IMR-90 (cell line): ENCODE data around the gene OBP2B. TPM values are rescaled to one million over a fixed set of nuclear protein-coding genes. Genes with fewer than 3 reads are reported as not detected.
"Not testable (repeated sequence)": the region's sequence is repeated elsewhere in the genome, so short reads cannot be mapped to it uniquely, and the experiment has no call there.

ENCODE experiments used
- ATAC-seq: fragments of 200-7000 bp; cut with Tn5 transposase; 2 replicates; pipeline ENCODE4 v1.9.1; 2020; ENCODE audit warnings: low read depth, mild to moderate bottlenecking, moderate library complexity
- BruUV-seq: library from RNA; stranded (reverse); fragments of 400-500 nt; replicated peaks from 2 replicates; lab custom pipeline; 2021; lab: Mats Ljungman, UMichigan
- CTCF ChIA-PET: fragments of 300-600 bp; formaldehyde crosslinking; extraction: SDS; loops from one replicate; lab custom pipeline; 2021; ENCODE audit warnings: antibody characterized with exemption; lab: Yijun Ruan, JAX
- POLR2A ChIA-PET: fragments of 300-600 bp; sonication (Branson Sonifier 250); formaldehyde crosslinking; loops from one replicate; lab custom pipeline; 2022; ENCODE audit warnings: antibody characterized with exemption; ENCODE audit not compliant: unreplicated experiment; lab: Charles Lee
- DNase-seq: peaks from one replicate; pipeline ENCODE4 v3.0.0; 2013
- H2AFZ ChIP-seq: replicated peaks from 2 replicates; pipeline ENCODE3; 2013; ENCODE audit warnings: low read length, mild to moderate bottlenecking; ENCODE audit not compliant: poor library complexity
- H2AK5ac ChIP-seq: 2 replicates; pipeline ENCODE4 v1.6.1; 2013; ENCODE audit warnings: low read depth, low read length, inconsistent platforms
- H2AK9ac ChIP-seq: replicated peaks from 2 replicates; pipeline ENCODE3; 2013; ENCODE audit warnings: mild to moderate bottlenecking, low read depth, low read length, moderate library complexity; ENCODE audit not compliant: poor library complexity
- H2BK120ac ChIP-seq: 2 replicates; pipeline ENCODE4 v1.6.1; 2013; ENCODE audit warnings: low read depth, low read length, inconsistent platforms
- H2BK15ac ChIP-seq: 3 replicates; pipeline ENCODE4 v1.6.1; 2013; ENCODE audit warnings: low read depth, low read length, inconsistent platforms
- H2BK20ac ChIP-seq: 2 replicates; pipeline ENCODE4 v1.6.1; 2013; ENCODE audit warnings: low read depth, mild to moderate bottlenecking, inconsistent platforms, low read length, moderate library complexity
- H2BK5ac ChIP-seq: 2 replicates; pipeline ENCODE4 v1.6.1; 2013; ENCODE audit warnings: mild to moderate bottlenecking, low read depth, low read length, inconsistent platforms; ENCODE audit not compliant: poor library complexity, severe bottlenecking
- H3K14ac ChIP-seq: replicated peaks from 2 replicates; pipeline ENCODE4 v1.6.1; 2013; ENCODE audit warnings: low read depth, low read length, inconsistent platforms
- H3K18ac ChIP-seq: 2 replicates; pipeline ENCODE4 v1.6.1; 2013; ENCODE audit warnings: low read depth, low read length, control low read depth
- H3K23ac ChIP-seq: 2 replicates; pipeline ENCODE4 v1.6.1; 2013; ENCODE audit warnings: low read depth, low read length, inconsistent platforms
- H3K27ac ChIP-seq: 2 replicates; pipeline ENCODE4 v1.5.1; 2013; ENCODE audit warnings: mild to moderate bottlenecking, control low read depth, low read length; ENCODE audit not compliant: insufficient read depth
- H3K27me3 ChIP-seq: 2 replicates; pipeline ENCODE4 v1.6.1; 2013; ENCODE audit warnings: low read length; ENCODE audit not compliant: control insufficient read depth, insufficient read depth
- H3K36me3 ChIP-seq: 2 replicates; pipeline ENCODE4 v1.6.1; 2013; ENCODE audit warnings: low read length, mixed read lengths; ENCODE audit not compliant: control insufficient read depth, insufficient read depth
- H3K4ac ChIP-seq: 2 replicates; pipeline ENCODE4 v1.6.1; 2013; ENCODE audit warnings: low read depth, low read length, inconsistent platforms
- H3K4me1 ChIP-seq: 2 replicates; pipeline ENCODE4 v1.6.1; 2013; ENCODE audit warnings: low read length, mixed read lengths; ENCODE audit not compliant: control insufficient read depth, insufficient read depth
- H3K4me2 ChIP-seq: 2 replicates; pipeline ENCODE4 v1.6.1; 2013; ENCODE audit warnings: low read depth, mild to moderate bottlenecking, control low read depth, low read length, moderate library complexity
- H3K4me3 ChIP-seq: 2 replicates; pipeline ENCODE4 v1.5.1; 2013; ENCODE audit warnings: low read depth, mild to moderate bottlenecking, control low read depth, low read length, moderate library complexity; ENCODE audit not compliant: insufficient read depth
- H3K56ac ChIP-seq: 2 replicates; pipeline ENCODE4 v1.6.1; 2013; ENCODE audit warnings: low read length, inconsistent platforms; ENCODE audit not compliant: insufficient read depth; ENCODE audit errors: extremely low read depth
- H3K79me1 ChIP-seq, 2 experiments: 2 replicates each; pipeline ENCODE4 v1.6.1; 2013; ENCODE audit warnings: low read length in 2 of 2, inconsistent platforms in 1 of 2, low read depth in 1 of 2
- H3K9ac ChIP-seq: 2 replicates; pipeline ENCODE4 v1.6.1; 2013; ENCODE audit warnings: low read depth, low read length, control low read depth
- H3K9me1 ChIP-seq: 2 replicates; pipeline ENCODE4 v1.6.1; 2013; ENCODE audit warnings: low read length, inconsistent platforms; ENCODE audit not compliant: insufficient read depth
- H3K9me3 ChIP-seq: 2 replicates; pipeline ENCODE4 v1.6.1; 2013; ENCODE audit warnings: low read length; ENCODE audit not compliant: control insufficient read depth, insufficient read depth
- H4K20me1 ChIP-seq: 2 replicates; pipeline ENCODE4 v1.6.1; 2013; ENCODE audit warnings: low read length, inconsistent platforms; ENCODE audit not compliant: insufficient read depth
- H4K5ac ChIP-seq: 2 replicates; pipeline ENCODE4 v1.6.1; 2013; ENCODE audit warnings: mild to moderate bottlenecking, low read depth, low read length, control low read depth
- H4K8ac ChIP-seq, 2 experiments: 2 replicates each; pipeline ENCODE4 v1.6.1; 2013; ENCODE audit warnings: low read depth in 2 of 2, low read length in 2 of 2, control low read depth in 1 of 2, inconsistent platforms in 1 of 2
- H4K91ac ChIP-seq: 2 replicates; pipeline ENCODE4 v1.6.1; 2013; ENCODE audit warnings: low read depth, low read length, inconsistent platforms; ENCODE audit not compliant: insufficient read depth
- WGBS, 2 experiments: methylation state at CpG; one replicate each; pipeline versions ENCODE4 v1.1.5 to v1.1.7; 2013; ENCODE audit warnings: missing lambda C conversion rate in 2 of 2; ENCODE audit not compliant: insufficient read length in 1 of 2; ENCODE audit errors: extremely low coverage in 2 of 2; 5-methylcytosine and 5-hydroxymethylcytosine counted together
- dilution Hi-C: fragments of 300-500 bp; cut with HindIII; formaldehyde crosslinking; loops from one replicate; pipeline ENCODE4 v1.14.3; 2018; ENCODE audit warnings: low sequenced_read_pairs; ENCODE audit not compliant: unreplicated experiment
- in situ Hi-C: fragments of 300-500 bp; cut with MboI; formaldehyde crosslinking; loops from 3 replicates; pipeline ENCODE4 v1.14.3; 2019; ENCODE audit warnings: low sequenced_read_pairs, inconsistent platforms, mixed read lengths
- intact Hi-C: fragments of 100-400 bp; cut with micrococcal nuclease; formaldehyde crosslinking; loops from 2 replicates; pipeline ENCODE4 v1.10.0; 2022
- polyA plus RNA-seq, 3 experiments: library from polyadenylated mRNA; depleted of rRNA; stranded (reverse); fragments of >200 nt; gene quantifications; 2 replicates each; pipeline ENCODE4 v1.2.3, GENCODE V29; 2012; ENCODE audit warnings: low replicate concordance in 1 of 3
- total RNA-seq: library from RNA; depleted of rRNA; stranded (reverse); fragments of >200 nt; gene quantifications from 2 replicates; pipeline ENCODE4 v1.2.3, GENCODE V29; 2012

OBP2B gene
- total and polyA plus RNA-seq, 2 of the 4 experiments (the other 2 are of a cell fraction): not detected

GRCh38 chr9:133228474-133229193, 19.6 kb upstream of the OBP2B start:
- H2BK15ac ChIP-seq, H3K9ac ChIP-seq, H2BK20ac ChIP-seq, H2BK5ac ChIP-seq, H2AK5ac ChIP-seq, H3K27me3 ChIP-seq, CTCF ChIA-PET, H3K18ac ChIP-seq, ATAC-seq, H3K56ac ChIP-seq, in situ Hi-C loops, H3K4ac ChIP-seq, intact Hi-C loops, H2AK9ac ChIP-seq, H3K9me1 ChIP-seq, H3K14ac ChIP-seq, DNase-seq, H4K91ac ChIP-seq, H4K20me1 ChIP-seq, H3K36me3 ChIP-seq, H3K4me2 ChIP-seq, POLR2A ChIA-PET, H3K79me1 ChIP-seq, dilution Hi-C loops, BruUV-seq, H2BK120ac ChIP-seq, H3K9me3 ChIP-seq, H2AFZ ChIP-seq, H4K5ac ChIP-seq, H3K23ac ChIP-seq, H3K4me3 ChIP-seq, H3K27ac ChIP-seq, H4K8ac ChIP-seq, H3K4me1 ChIP-seq: not testable (repeated sequence)
- WGBS, 2 experiments: 70% methylated on average over 2 of the region's 22 CpGs; no CpG with 5 or more reads in 1 of the 2 experiments

- POLR2A ChIA-PET, H3K4ac ChIP-seq, H3K9ac ChIP-seq, H2AFZ ChIP-seq, H2AK5ac ChIP-seq, H3K4me1 ChIP-seq, dilution Hi-C loops, H3K27ac ChIP-seq, BruUV-seq, H3K56ac ChIP-seq, H3K9me1 ChIP-seq, H2BK15ac ChIP-seq, H3K4me2 ChIP-seq, H3K4me3 ChIP-seq, H3K27me3 ChIP-seq, H4K20me1 ChIP-seq, H3K36me3 ChIP-seq, H3K9me3 ChIP-seq, H2BK20ac ChIP-seq, H3K14ac ChIP-seq, CTCF ChIA-PET, ATAC-seq, DNase-seq, H4K91ac ChIP-seq, H3K79me1 ChIP-seq, H2BK5ac ChIP-seq, H4K8ac ChIP-seq, H4K5ac ChIP-seq, H3K18ac ChIP-seq, H3K23ac ChIP-seq, H2AK9ac ChIP-seq, H2BK120ac ChIP-seq, intact Hi-C loops, in situ Hi-C loops: not testable (repeated sequence)
- 65% methylated on average over 4 of the region's 8 CpGs; no CpG with 5 or more reads in 1 of the 2 experiments for WGBS, 2 experiments
These were observed 18.9 kb upstream of the OBP2B start for GRCh38 chr9:133227996-133228395.
